ENCODE results near the gene ARHGAP28. TPM values are rescaled to one million over a fixed set of nuclear protein-coding genes. Genes with fewer than 3 reads are reported as not detected.
"Not testable (repeated sequence)": the region's sequence is repeated elsewhere in the genome, so short reads cannot be mapped to it uniquely, and the experiment has no call there.

The ARHGAP28 gene
- total RNA-seq, 1 donor from 2014 or later, result 2.2 TPM

DNA sequence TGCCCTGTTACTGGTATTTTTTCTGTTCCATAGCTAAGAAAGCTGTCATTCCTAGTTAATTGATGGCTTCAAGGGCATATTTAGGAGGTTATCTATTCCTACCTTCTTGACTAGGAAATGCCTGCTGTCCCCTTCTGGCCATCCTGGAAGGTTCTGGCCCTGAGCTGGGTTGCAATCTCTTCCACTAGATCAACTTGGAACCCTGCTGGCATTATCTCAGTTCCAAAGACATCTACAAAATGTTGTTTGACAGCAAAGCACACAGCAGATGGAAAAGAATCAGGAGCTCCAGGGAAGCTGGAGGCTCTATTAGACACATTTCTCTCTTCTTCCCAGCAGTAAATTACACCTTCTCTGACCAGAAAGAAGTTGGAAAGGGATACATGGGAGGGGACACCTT, 192.1 kb downstream of the ARHGAP28 start:
- TF ChIP-seq, protein P1, sequence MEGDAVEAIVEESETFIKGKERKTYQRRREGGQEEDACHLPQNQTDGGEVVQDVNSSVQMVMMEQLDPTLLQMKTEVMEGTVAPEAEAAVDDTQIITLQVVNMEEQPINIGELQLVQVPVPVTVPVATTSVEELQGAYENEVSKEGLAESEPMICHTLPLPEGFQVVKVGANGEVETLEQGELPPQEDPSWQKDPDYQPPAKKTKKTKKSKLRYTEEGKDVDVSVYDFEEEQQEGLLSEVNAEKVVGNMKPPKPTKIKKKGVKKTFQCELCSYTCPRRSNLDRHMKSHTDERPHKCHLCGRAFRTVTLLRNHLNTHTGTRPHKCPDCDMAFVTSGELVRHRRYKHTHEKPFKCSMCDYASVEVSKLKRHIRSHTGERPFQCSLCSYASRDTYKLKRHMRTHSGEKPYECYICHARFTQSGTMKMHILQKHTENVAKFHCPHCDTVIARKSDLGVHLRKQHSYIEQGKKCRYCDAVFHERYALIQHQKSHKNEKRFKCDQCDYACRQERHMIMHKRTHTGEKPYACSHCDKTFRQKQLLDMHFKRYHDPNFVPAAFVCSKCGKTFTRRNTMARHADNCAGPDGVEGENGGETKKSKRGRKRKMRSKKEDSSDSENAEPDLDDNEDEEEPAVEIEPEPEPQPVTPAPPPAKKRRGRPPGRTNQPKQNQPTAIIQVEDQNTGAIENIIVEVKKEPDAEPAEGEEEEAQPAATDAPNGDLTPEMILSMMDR (conservative IDR thresholded peaks at IDR 0.05; ENCODE audit: low read depth, low read length), result no peak
- H3K4me3 ChIP-seq (ENCODE audit: low read depth, low read length), result no peak overlapping the region
- DNase-seq (ENCODE audit: low read depth), result no peak

DNA sequence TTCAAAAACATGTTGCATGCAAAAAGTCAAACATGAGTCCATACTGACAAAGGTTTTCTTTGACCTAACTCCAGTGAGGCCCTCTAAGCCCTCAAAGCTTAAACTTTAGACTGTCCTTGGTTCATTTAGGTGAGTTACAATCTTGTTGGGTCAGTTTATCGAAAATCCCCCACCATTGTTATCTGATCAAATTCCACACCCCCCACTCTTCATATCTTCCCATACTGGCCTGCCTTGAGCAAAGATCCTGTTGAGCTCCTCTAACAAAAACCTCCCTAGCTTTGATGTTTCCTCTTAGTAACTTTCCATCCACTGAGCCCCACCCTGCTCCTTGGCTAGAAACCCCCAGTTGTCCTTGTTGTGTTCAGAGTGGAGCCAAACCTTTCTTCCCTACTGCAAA, 193.7 kb downstream of the ARHGAP28 start:
- TF ChIP-seq, protein P1 (conservative IDR thresholded peaks at IDR 0.05; ENCODE audit: low read depth, low read length), result no peak
- H3K4me3 ChIP-seq (ENCODE audit: low read depth, low read length), result no peak overlapping the region
- DNase-seq (ENCODE audit: low read depth), result no peak

DNA sequence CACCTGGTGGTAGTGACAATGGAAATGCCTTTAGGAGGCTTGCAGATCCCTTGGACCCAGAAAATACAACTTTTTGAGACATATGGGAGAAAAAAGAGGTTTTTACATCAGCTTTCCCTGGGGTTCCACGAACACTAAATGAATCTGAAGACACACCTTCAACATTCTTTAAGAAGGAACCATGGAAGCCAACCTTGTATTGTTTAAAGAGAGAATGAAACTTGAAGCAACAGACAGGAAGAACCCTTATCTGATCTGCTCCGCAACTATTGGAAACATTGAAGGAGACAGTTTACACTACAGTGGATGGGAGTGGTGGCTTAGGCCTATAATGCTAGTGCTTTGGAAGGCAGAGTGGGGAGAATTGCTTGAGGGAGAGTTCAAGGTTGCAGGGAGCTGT, 197.6 kb downstream of the ARHGAP28 start:
- DNase-seq (ENCODE audit: low read depth), result no peak
- H3K4me3 ChIP-seq (ENCODE audit: low read depth, low read length), result no peak overlapping the region
- TF ChIP-seq, protein P1 (conservative IDR thresholded peaks at IDR 0.05; ENCODE audit: low read depth, low read length), result no peak

DNA sequence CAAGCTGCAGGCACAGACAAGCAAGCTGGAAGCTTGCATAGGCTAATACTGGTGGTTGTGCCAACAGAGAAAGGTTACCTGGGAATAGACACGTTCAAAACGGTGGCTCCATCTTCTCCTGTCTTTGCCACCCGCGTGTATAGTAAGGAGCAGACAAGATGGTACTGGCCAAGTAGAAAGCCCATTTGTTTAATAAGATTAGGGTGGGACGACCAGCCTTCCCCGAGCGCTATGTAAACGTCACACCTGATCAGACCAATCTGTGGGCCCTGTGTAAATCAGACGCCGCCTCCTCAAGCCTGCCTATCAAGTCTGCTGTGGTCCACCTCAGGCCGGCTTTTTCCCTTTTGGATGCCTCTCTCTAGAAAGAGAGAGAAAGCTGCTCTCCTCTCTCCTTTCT, 198.8 kb downstream of the ARHGAP28 start:
- no peak overlapping the region for H3K4me3 ChIP-seq (ENCODE audit: low read depth, low read length)
- DNase-seq (ENCODE audit: low read depth), result no peak
- TF ChIP-seq, protein P1 (conservative IDR thresholded peaks at IDR 0.05; ENCODE audit: low read depth, low read length), result no peak

DNA sequence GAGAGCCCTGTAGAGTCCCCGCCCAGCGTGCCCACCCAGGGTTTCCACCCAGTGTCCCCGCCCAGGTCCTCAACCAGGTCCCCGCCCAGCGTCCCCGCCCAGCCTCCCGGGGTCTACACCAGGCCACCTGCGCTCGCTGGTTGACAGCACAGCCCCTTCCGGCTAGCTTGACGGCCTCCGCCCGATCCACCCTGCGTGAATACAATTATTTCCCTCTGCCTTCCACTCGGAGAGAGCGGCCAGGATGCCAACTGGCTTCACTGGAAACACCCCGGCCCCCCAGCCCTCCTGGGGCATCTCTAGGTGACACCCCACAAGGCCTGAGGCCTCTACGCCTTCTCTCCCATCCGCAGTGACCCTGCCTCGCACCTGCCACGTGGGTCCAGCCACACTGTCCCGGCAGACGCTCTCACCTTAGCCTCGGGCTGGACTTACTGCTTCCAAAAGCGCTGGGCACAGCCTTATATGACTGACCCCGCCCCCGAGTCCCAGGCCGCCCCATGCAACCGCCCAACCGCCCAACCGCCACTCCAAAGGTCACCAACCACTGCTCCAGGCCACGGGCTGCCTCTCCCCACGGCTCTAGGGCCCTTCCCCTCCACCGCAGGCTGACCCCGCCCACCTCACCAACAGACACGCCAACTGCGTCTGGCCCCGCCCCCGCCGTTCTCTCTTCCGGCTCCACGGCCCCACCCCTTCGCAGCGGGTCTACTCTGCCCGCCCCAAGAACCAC, 200.0 kb downstream of the ARHGAP28 start:
- no peak overlapping the region for H3K4me3 ChIP-seq (ENCODE audit: low read depth, low read length)
- no peak for DNase-seq (ENCODE audit: low read depth)
- TF ChIP-seq, protein P1 (conservative IDR thresholded peaks at IDR 0.05; ENCODE audit: low read depth, low read length), result no peak

DNA sequence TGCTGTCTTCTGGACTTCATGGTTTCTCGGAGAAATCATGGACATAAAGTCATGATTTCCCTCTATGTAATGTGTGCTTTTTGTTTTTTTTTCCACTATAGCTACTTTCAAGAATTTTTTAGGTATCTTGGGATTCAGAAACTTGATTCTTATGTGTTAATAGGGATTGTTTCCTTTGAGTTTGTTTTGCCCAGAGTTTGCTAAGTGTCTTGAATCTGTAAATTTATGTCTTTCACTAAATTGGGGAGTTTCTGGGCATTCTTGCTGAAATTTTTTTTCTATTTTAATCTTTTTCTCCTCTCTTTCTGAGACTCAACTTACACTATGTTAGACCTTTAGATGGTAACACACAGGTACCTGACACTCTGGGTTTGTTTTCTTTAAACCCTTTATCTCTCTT, 205.3 kb downstream of the ARHGAP28 start:
- H3K4me3 ChIP-seq (ENCODE audit: low read depth, low read length), result no peak overlapping the region
- no peak for DNase-seq (ENCODE audit: low read depth)
- TF ChIP-seq, protein P1 (conservative IDR thresholded peaks at IDR 0.05; ENCODE audit: low read depth, low read length), result no peak

DNA sequence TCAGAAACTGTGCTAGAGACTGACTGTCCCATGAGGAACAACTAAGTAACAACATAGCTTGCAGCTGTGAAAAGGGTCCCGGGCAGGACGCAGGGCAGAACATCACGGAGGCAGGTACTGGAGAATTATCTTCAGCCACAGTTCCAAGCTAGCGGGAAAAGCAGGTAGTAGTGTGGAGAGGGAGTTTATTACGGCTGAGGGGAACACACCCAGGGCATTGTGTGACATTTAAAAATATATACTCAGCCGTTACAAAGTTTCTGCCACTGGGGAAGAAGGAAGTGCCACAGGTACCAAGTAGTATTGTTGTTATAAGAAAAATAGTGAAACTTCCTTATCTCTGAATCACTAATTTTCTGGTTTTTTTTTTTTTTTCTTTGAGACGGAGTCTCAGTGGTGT, 208.5 kb downstream of the ARHGAP28 start:
- TF ChIP-seq, protein P1 (conservative IDR thresholded peaks at IDR 0.05; ENCODE audit: low read depth, low read length), result no peak
- no peak overlapping the region for H3K4me3 ChIP-seq (ENCODE audit: low read depth, low read length)
- DNase-seq (ENCODE audit: low read depth), result no peak

DNA sequence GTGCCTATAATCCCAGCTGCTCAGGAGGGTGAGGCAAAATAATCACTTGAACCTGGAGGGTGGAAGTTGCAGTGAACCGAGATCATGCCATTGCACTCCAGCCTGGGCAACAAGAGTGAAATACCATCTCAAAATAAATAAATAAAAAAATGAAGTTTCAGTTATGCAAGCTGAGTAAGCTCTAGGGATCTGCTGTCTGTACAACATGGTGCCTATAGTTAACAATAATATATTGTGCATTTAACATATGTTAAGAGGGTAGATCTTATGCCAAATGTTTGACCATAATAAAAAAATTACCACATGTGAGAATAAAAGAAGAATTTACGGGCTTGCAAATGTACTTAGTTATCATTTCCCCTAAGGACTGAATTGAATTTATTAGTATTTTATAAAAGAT, 208.9 kb downstream of the ARHGAP28 start:
- H3K4me3 ChIP-seq (ENCODE audit: low read depth, low read length); DNase-seq (ENCODE audit: low read depth): not testable (repeated sequence)
